DND-41 (cell line): ENCODE data around the gene CYTL1.
"Not testable (repeated sequence)": the region's sequence is repeated elsewhere in the genome, so short reads cannot be mapped to it uniquely, and the experiment has no call there.

Experiments
- CTCF ChIP-seq: IDR thresholded peaks from 2 replicates; pipeline ENCODE4 v1.5.1; 2012; ENCODE audit warnings: borderline replicate concordance, low read length, moderate library complexity, mild to moderate bottlenecking; ENCODE audit not compliant: poor library complexity, severe bottlenecking; ENCODE audit errors: extremely low read depth
- EZH2 ChIP-seq: IDR thresholded peaks from 3 replicates; pipeline ENCODE4 v1.6.1; 2012; ENCODE audit warnings: borderline replicate concordance, low read depth, mild to moderate bottlenecking, moderate library complexity, low read length, inconsistent platforms; ENCODE audit not compliant: severe bottlenecking

- TF ChIP-seq CTCF, EZH2: not testable (repeated sequence)
Measured at GRCh38 chr4:5006932-5007331, 12.3 kb downstream of the CYTL1 start.
